ENCODE results near the gene CDC25B.
"Not testable (repeated sequence)": the region's sequence is repeated elsewhere in the genome, so short reads cannot be mapped to it uniquely, and the experiment has no call there.

CDC25B gene

DNA sequence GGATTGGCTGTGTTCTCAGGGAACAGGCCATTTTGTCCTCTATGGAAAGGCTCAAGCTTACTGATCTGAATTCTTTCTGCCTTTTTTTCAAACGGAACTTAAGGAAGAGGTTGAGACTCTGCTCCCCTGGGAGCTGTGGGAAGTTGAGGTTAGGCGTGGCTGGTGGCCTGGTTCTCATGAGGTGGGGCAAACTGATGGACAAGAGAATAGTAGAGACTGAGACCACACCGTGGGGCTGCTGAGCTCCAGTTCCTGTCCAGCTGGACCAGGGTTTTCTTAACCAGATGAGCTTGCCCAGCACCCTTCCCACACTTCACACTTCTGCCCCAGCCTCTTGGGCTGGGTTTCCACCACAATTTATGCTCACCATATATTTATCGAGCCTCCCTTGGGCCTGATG lies 30.3 kb downstream of the CDC25B start:
- DNase-seq (ENCODE audit: low read depth in 2 of 2): no peak

DNA sequence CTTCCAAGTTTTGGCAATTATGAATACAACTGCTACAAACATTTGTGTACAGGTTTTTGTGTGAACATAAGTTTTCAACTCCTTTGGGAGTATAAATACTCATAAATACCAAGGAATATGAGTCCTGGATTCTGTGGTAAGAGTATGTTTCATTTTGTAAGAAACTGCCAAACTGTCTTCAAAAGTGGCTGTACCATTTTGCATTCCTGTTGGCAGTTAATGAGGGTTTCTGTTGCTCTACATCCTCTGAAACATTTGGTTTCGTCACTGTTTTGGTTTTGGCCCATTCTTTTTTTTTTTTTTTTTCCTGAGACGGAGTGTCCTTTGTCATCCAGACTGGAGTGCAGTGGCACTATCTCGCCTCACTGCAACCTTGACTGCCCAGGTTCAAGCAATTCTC lies 32.7 kb downstream of the CDC25B start:
- no peak for DNase-seq (ENCODE audit: low read depth in 2 of 2)

- DNase-seq (ENCODE audit: low read depth in 2 of 2): not testable (repeated sequence)
These were observed 33.8 kb downstream of the CDC25B start for GRCh38 chr20:3829891-3830290.

DNA sequence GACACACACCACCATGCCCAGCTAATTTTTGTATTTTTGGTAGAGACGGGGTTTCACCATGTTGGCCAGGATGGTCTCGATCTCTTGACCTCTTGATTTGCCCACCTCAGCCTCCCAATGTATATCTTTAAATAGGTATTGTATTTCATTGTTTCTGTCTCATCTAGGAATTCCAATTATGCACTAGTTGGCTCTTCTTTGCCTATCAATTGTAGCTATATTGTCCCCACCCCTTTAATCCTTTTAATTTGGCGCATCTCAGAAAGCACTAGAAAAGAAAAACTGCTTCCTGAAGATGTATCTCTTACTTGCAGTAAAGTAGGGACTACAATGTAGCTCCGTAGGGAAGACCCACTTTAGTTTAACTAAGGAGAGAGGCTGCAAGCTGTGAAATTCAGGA lies 40.0 kb downstream of the CDC25B start:
- no peak for DNase-seq (ENCODE audit: low read depth in 2 of 2)

GRCh38 chr20:3839328-3839727 lies 43.2 kb downstream of the CDC25B start:
- DNase-seq (ENCODE audit: low read depth in 2 of 2): no peak

GRCh38 chr20:3840201-3840600 lies 44.1 kb downstream of the CDC25B start:
- DNase-seq (ENCODE audit: low read depth in 2 of 2): not testable (repeated sequence)

GRCh38 chr20:3842348-3842930 lies 46.3 kb downstream of the CDC25B start:
- DNase-seq (ENCODE audit: low read depth in 2 of 2): no peak

DNA sequence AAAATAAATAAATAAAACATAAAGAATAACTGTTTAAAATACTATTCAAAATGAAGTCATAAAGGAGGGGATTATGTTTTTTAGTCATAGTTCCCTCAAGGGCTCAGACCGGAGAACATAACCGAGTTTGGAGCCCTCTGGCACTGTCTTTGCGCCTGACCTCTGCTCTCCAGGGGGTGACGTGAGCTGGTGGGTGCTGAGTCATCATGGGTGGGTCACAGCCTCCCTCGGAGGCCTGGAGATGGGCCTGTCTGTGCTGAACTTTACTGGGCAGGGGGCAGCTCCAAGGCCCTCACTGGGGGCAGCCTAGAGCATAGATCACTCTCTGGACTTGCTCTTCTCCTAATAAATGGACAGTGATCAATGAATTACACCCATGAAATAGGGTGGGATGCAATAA lies 47.4 kb downstream of the CDC25B start:
- no peak for DNase-seq (ENCODE audit: low read depth in 2 of 2)

DNA sequence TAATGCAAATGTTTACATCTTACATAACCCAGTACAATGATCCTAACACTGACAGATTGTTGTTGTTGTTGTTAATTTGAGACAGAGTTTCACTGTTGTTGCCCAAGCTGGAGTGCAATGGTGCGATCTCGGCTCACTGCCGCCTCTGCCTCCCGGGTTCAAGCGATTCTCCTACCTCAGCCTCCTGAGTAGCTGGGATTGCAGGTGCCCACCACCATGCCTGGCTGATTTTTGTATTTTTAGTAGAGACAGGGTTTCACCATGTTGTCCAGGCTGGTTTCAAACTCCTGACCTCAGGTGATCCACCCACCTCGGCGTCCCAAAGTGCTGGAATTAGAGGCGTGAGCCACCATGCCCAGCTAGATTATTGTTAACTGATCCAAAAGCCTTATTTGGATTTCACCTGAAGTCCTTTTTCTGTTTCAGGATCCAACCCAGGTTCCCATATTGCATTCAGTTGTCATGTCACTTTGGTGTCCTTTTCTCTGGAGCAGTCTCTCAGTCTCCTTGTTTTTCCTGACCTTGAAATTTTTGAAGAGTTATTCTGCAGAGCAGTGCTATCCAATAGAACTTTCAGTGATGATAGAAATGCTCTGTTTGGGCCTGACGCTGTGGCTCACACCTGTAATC lies 48.0 kb downstream of the CDC25B start:
- not testable (repeated sequence) for DNase-seq (ENCODE audit: low read depth in 2 of 2)

DNA sequence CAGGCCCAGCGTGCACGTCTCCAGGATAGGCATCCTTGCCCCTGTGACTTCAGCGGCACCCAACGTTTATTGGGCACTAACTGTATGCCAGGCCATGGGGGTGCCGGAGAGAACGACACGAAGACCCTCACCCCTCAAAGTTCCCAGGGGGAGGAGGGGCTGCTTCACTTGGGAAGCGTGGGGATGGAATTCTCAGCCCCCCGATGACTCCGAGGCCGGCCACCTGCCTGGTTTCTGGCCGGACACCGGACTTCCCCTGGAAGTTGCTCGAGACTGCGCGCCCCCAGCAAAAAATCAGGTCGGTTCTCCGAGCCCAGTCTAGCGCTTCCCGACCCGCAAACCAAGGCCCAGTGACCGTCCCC lies 50.2 kb downstream of the CDC25B start:
- no peak for DNase-seq (ENCODE audit: low read depth in 2 of 2)

DNA sequence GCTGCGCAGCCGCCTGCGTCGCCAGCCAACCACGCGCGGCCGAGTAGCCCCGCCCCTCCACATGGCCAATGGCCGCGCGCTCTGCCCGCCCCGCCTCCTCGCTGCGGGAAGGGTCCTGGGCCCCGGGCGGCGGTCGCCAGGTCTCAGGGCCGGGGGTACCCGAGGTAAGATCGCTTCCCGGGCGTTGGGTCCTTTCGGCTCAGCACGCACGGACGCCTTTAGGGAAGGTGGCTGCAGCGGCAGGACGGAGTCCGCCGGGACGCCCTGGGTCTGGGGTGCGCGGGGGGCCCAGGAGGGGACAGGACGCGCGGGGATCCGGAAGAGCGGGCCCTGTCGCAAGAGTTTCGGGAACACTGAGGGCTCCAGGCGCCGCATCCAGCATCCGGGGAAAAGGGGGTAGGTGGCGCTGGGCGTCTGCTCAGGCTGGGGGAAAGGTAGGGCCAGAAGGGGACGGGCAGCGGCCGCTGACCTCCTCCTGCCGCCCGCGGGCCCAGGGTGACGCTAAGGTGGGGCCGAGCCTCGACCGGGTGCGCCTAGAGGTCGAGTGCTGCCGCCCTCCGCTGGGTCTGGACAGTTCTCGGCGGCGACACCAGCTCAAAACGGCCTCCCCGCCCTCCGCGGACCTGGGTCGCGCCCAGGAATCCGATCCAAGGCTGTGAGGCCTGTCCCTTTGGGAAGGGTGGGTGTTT lies 50.8 kb downstream of the CDC25B start, which contains the start of gene MAVS:
TSS of gene MAVS (plus strand) at position 95 of the 689 bp plus-strand sequence. CDS start 7,791 bp downstream, outside the sequence.
- DNase-seq (ENCODE audit: low read depth in 2 of 2): peak; percentile 62 to 84

- no peak for DNase-seq (ENCODE audit: low read depth in 2 of 2)
These were observed 51.4 kb downstream of the CDC25B start for GRCh38 chr20:3847429-3847940.

DNA sequence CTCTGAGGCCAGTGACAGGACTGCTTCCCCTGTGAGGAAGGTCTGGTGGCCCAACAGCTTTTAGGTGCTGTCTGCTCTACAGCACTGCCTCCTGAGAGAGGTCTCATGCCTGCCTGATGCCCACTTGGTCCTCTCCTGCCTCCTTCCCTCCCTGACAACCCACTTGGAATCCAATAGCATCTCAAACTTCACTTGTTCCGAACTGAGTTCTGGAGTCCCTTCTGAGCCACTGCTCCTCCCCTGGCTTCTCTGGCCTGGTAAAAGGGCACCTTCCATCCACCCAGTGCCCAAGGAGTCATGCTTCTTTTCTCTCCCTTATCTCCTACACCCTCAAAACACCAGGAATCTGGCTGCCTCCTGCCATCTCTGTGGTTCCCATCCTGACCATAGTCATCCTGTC lies 52.5 kb downstream of the CDC25B start:
- no peak for DNase-seq (ENCODE audit: low read depth in 2 of 2)

DNA sequence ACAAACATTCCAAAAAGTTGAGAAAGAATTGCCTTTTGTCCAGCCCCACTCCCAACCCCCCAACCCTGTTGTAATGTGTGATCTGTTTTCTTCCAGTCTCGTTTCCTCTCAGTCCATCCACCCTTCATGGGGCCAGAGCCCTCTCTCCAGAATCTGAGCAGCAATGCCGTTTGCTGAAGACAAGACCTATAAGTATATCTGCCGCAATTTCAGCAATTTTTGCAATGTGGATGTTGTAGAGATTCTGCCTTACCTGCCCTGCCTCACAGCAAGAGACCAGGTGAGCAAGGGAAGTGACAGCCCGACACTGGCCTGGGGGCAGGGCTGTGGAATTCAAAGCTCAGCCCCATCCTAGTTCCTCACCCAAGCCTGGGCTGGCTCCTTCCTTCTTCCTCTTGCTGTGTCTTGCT lies 58.4 kb downstream of the CDC25B start:
- no peak for DNase-seq (ENCODE audit: low read depth in 2 of 2)

All from stimulated activated CD4-positive, alpha-beta T cell treated with anti-CD3 and anti-CD28 coated beads, Interleukin-15, amount 100 ng/mL, for 48 hours (primary cell).